NCI-H128 (cell line): ENCODE results near the gene ZRANB1.

Experiments
- DNase-seq: peaks from one replicate; lab custom pipeline; 2025; ENCODE audit not compliant: unreplicated experiment; lab: John Stamatoyannopoulos, UW

Gene ZRANB1

GRCh38 chr10:124918906-124919305, 23.0 kb upstream of the ZRANB1 start:
- DNase-seq, result no peak

DNA sequence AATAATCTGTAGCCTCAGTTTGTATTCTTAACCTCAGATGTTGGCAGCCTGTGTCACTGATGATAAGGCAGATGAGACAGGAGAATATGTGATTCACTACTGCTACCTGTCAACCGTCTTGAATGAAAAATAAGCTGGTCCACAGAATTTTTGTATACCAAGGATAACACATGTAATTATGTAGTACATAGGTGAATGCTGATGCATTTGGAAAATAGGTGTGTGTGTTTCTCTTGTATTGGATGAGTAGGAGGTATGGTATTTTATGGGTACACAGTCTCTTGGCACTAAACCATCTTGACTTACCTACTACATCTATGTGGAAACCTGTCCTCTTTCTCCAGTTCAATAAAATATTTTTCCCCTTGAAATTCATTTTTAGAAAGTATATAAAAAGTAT, 20.7 kb upstream of the ZRANB1 start:
- no peak for DNase-seq

- DNase-seq, result no peak
These were observed 18.2 kb upstream of the ZRANB1 start for GRCh38 chr10:124923684-124924083.

- no peak for DNase-seq
These were observed 15.4 kb upstream of the ZRANB1 start for GRCh38 chr10:124926548-124926947.

DNA sequence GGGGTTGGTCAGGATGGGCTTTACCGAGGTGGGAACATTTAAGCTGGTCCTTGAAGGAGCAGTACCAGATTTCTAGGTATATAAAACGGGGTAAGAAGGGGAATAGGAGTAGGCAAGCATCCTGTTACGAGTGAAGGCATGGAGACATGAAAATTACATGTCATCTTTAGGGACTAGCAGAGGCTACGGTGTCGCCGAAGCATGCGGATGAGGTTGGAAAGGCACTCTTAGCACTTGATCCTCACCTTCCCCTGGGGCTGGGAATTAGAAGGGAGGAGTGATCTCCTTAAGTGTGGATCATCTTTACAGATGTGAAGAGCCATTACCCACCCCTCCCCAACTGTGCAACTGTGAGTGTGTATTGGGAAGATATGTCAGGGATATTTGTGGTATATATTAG, 13.8 kb upstream of the ZRANB1 start:
- no peak for DNase-seq

- no peak for DNase-seq
These were observed 13.4 kb upstream of the ZRANB1 start for GRCh38 chr10:124928545-124928944.

DNA sequence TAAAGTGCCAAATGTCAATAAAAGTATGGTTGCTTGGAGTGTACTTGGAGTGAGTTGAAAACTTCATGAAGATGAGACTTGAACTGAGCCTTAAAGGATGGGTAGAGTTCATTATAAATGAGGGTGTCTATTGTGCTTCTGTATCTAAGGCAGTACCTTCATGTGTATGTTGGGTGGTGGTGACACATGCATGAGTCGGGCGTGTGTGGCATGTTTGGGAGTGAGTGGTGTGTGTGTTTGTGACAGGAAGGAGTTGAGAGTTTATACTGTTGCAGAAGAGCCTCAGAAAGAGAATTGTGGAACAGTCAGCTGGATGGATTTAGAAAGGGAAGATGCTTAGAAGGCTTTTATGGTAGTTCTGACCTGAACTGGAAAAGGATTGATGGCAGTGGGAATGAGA, 6.0 kb upstream of the ZRANB1 start:
- no peak for DNase-seq

- no peak for DNase-seq
These were observed 5.1 kb upstream of the ZRANB1 start for GRCh38 chr10:124936813-124937212.

DNA sequence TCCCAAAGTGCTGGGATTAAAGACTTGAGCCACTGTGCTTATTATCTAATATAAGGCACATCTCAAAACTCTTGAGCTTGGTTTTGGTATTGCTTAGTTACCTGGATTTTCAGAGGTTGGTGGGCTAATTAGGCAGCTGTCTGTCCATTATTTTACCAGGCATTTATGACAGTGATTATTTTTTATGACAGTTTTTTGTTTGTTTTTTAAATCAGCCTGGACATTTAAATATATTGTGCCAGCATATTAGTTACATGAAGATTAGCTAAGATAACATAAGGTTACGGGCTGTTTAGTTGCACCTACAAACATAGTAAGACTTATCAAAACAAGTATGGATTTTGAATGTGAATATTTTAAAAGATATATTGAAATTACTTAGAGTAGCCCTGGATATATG, 2.6 kb upstream of the ZRANB1 start:
- DNase-seq, result no peak

GRCh38 chr10:124942317-124943169, 620 bp downstream of the ZRANB1 start:
- no peak for DNase-seq

DNA sequence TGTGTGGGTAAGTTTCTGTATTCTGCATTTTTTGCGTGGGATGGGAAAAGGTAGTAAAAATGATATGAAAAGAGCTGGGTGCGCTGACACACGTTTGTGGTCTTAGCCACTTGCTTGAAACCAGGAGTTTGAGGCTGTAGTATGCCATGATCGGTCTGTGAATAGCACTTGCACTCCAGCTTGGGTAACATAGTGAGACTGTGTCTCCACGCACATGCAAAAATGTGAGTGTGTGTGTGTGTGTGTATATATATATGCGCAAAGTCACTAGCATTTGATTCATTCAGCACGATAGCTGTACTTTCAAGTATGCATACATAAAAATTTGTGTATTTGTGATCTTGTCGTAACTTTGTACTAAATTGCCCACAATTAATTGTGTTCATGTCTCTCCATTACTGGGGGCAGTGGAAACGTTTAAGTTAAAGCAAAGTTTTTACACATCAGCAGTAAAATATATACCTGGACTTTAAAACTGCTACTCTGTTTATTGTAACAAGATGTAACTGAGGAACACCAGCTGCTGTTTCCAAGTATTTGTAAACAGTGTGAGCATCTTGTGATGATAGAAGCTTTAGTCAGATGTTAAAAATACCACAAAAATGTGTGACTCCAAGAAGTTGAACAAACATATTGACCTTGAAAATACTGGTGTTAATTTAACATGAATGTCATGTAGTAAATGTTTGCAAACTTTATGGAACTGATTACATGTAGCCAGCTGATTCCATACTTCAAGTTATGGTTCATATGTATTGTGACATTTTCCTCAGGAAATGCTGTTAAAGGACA, 1.6 kb downstream of the ZRANB1 start:
- no peak for DNase-seq

DNA sequence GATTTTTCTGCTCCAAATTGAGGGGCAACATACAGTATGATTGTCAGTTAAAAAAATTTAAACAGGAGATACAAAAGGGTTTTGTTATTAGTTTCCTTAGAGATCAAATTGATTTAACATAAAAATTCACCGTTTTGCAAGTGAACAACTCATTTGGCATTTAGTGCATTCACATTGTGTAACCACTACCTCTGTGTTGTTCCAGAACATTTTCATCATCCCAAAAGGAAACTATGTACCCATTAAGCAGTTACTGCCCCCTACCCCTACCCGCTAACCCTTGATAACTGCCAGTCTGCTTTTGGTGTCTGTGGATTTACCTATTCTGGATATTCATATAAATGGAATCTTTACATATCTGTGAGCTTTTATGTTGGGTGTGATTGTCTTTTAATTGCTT, 3.1 kb downstream of the ZRANB1 start:
- no peak for DNase-seq

DNA sequence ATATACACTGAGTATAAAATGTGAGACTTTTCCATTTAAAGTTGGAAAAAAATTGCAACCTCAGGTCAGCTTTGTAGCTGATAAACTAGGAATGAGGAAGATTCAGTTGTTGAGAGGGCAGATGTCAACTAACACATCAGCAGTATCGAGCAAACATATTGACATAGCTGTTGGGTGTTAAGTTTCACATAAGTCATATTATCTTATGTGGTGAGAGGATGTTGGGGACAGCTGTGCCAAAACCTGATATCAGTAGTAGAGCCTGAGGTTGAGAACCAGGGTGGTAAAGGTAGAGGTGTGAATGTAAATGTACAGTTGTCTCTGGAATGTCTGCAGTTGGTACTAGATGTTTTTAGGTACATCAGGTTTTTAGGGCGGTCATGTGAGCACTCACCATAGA, 5.0 kb downstream of the ZRANB1 start:
- DNase-seq, result no peak

DNA sequence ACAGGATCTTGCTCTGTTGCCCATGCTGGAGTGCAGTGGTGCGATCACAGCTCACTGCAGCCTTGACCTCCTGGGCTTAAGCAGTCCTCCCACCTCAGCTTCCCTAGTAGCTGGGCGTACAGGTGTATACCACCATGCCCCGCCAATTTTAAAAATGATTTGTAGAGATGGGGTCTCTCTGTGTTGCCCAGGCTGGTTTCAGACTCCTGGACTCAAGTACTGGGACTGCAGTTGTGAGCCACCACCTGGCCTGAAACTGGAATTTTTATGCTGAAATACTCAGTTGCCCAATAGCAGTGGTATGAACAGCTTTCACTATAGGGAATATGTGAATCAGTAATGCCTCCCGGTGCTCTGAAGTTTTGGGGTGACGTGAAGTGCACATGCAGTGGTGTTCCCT, 7.6 kb downstream of the ZRANB1 start:
- no peak for DNase-seq

GRCh38 chr10:124952123-124952522, 10.2 kb downstream of the ZRANB1 start:
- DNase-seq, result no peak

DNA sequence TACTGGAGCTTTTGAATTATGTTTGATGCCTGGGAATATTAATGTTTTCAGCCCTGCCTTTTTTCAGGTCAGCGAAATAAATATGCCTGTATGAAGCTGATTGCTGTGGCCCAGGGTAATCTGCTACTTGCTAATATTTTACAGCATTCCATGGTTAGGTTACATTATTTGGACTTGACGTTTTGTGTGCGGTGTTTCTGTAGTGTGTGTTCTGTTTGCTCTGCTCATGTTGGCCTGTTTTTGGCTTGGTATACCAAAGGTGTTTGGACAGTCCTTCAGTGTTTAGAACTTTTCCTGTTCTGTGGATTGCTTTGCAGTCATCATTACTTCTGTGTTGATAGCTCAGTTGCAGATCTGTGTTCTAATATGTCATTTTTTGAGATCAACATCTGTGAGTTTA, 11.5 kb downstream of the ZRANB1 start:
- DNase-seq, result no peak

DNA sequence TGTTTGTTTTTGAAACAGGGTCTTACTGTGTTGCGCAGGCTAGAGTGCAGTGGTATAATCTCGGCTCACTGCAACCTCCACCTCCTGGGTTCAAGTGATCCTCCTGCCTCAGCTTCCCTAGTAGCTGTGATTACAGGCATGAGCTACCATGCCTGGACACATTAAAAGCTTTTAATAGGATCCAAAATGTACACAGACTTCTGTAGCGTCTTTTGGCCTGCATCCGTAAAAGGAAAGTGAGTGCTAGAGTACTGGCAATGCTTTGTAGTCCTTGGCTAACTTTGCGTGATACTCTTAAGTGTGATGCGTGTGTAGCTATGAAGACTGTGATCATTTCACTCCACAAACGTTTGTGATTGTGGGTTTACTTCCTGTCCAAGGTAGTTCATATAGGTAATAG, 13.3 kb downstream of the ZRANB1 start:
- DNase-seq, result no peak

DNA sequence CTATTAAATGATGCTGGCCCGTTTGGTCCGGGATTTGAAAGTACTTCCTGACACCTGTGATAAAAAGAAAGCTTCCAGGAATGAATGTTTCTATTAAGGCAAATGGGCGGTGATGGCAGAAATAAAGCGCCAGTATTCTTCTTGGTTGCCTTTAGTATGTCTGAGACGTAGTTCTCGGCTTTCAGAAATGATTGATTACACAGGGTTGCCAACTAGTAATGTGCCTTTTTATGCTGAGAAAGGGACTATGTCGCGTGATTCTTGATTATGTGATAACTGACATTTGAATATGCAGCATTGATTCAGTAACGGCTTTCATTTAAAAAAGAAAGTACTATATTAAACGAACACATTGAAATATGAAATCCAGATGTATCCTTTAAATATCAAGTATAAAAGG, 13.9 kb downstream of the ZRANB1 start:
- DNase-seq, result no peak

- DNase-seq, result no peak
These were observed 14.8 kb downstream of the ZRANB1 start for GRCh38 chr10:124956764-124957163.

GRCh38 chr10:124957404-124957947, 15.6 kb downstream of the ZRANB1 start:
- no peak for DNase-seq

GRCh38 chr10:124959564-124959963, 17.6 kb downstream of the ZRANB1 start:
- no peak for DNase-seq

- DNase-seq, result no peak
These were observed 19.3 kb downstream of the ZRANB1 start for GRCh38 chr10:124961248-124961570.
